Measurements from ENCODE around the gene CAVIN2.

DNA sequence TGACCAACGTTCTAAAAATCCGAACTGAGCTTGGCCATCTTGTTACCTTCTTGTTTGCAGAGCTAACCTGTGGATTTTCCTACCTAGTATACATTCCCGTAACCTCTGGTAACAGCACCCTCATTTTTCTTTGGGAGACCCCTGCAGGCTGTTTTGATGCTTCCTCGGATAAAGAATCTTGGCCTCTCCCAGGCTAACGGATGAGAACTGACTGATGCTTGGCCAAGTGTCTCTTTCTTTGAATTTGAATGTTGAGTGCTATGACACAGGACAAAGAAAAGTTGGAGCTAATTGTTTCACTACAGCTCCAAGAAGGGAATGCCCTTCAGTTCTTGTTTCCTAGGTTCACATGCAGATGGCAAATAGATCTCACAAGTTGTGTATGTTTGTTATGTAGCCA, 19.3 kb upstream of the CAVIN2 start:
- TF ChIP-seq EZH2phosphoT487 (IDR thresholded peaks at IDR 0.05; ENCODE audit: borderline replicate concordance, low read length), result no peak
- TF ChIP-seq, protein P1, sequence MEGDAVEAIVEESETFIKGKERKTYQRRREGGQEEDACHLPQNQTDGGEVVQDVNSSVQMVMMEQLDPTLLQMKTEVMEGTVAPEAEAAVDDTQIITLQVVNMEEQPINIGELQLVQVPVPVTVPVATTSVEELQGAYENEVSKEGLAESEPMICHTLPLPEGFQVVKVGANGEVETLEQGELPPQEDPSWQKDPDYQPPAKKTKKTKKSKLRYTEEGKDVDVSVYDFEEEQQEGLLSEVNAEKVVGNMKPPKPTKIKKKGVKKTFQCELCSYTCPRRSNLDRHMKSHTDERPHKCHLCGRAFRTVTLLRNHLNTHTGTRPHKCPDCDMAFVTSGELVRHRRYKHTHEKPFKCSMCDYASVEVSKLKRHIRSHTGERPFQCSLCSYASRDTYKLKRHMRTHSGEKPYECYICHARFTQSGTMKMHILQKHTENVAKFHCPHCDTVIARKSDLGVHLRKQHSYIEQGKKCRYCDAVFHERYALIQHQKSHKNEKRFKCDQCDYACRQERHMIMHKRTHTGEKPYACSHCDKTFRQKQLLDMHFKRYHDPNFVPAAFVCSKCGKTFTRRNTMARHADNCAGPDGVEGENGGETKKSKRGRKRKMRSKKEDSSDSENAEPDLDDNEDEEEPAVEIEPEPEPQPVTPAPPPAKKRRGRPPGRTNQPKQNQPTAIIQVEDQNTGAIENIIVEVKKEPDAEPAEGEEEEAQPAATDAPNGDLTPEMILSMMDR (IDR thresholded peaks at IDR 0.05; ENCODE audit: low read depth, low read length, poor library complexity, severe bottlenecking), result no peak
